ENCODE measurements around the gene BEND7. TPM values are rescaled to one million over a fixed set of nuclear protein-coding genes. Genes with fewer than 3 reads are reported as not detected.
A peak's percentile ranks its signal among the peaks of the same experiment; 100 is the strongest.

BEND7 gene
- total and polyA plus RNA-seq, 9 of the 15 experiments (the other 6 are each of a cell fraction or from before 2014, with no cell fraction given) = 1.3 to 11.4 (median 5.2) TPM

- Histone ChIP-seq H3K79me2 (ENCODE audit: control insufficient read depth, insufficient read depth, low read length) (no peaks in the 10 kb centered on the region), H3K4me1 (replicated peaks in 1 of 2; ENCODE audit: control insufficient read depth in 2 of 2, insufficient read depth in 2 of 2, low read length in 2 of 2) (peaks cover 0 to 12% of the 10 kb centered on the region in 2 experiments; a peak in 3 of 5 replicates), H3K9ac (ENCODE audit: insufficient read depth in 1 of 2, low read depth in 2 of 2, low read length in 2 of 2) (0 out of 4 replicates have a peak overlapping the region, but pooled peaks of 1 of the 2 experiments have one; percentile 2), H3K27me3 (ENCODE audit: control insufficient read depth in 2 of 2, insufficient read depth in 2 of 2, low read length in 2 of 2) (no peaks in the 10 kb centered on the region; a peak in 1 of 5 replicates), H4K20me1 (replicated peaks; ENCODE audit: control insufficient read depth, insufficient read depth, low read length) (no peaks in the 10 kb centered on the region), H3K36me3 (ENCODE audit: control insufficient read depth, insufficient read depth, low read length) (no peaks in the 10 kb centered on the region), H3K9me1 (ENCODE audit: control insufficient read depth, insufficient read depth, low read length) (no peaks in the 10 kb centered on the region), H2AFZ (ENCODE audit: low read depth, low read length) (peak overlapping the region; percentile 28; the same call in 1 of the 2 replicates), H3K4me2 (ENCODE audit: insufficient read depth, low read length) (no peak overlapping the region), H3K27ac (ENCODE audit: extremely low read depth, low read depth, low read length) (no peak overlapping the region), H3K9me3 (replicated peaks; ENCODE audit: control insufficient read depth, insufficient read depth, low read depth, low read length) (no peaks in the 10 kb centered on the region), H3K4me3 (no peak overlapping the region)
- in situ Hi-C loops (cut with MboI) = no loop called here
- no TSS peak for BruUV-seq (replicated peaks)
- CTCF ChIA-PET (ENCODE audit: low intra/inter-chr PET ratio) = no interaction called here
- peak; percentile 40 to 47 (median 43) for DNase-seq (ENCODE audit: extremely low read depth in 1 of 4, low spot score in 3 of 4)
- peak; percentile 73 for ATAC-seq
- POLR2A ChIA-PET = interaction anchor here (0.7 kb wide), 1 partner anchor 10 kb away, joined by 3 read pairs; no protein-coding TSS in a partner anchor
- FAIRE-seq = peak; percentile 60
- 16% methylated on average over 5 of the region's 5 CpGs for WGBS (ENCODE audit: insufficient coverage, low coverage, missing lambda C conversion rate)
- intact Hi-C loops (cut with micrococcal nuclease) = no loop called here
- TF ChIP-seq ELF2 (CRISPR knock-in tag; IDR thresholded peaks at IDR 0.05) (no peak), CAMTA2 (CRISPR knock-in tag; conservative IDR thresholded peaks at IDR 0.05) (no peak), FOXP4 (CRISPR knock-in tag; IDR thresholded peaks at IDR 0.05; ENCODE audit: borderline replicate concordance) (no peak), ARID1B (IDR thresholded peaks at IDR 0.05) (peak; percentile 28; the same call in 1 of the 2 replicates), TAF9B (IDR thresholded peaks at IDR 0.05; ENCODE audit: partially characterized antibody) (no peak), TGIF2 (CRISPR knock-in tag; IDR thresholded peaks at IDR 0.05) (no peak), BRD4 (IDR thresholded peaks at IDR 0.05) (no peak), ZNF277 (CRISPR knock-in tag; IDR thresholded peaks at IDR 0.05; ENCODE audit: borderline replicate concordance) (no peak), MECOM (CRISPR knock-in tag; IDR thresholded peaks at IDR 0.05) (no peak), ZNF212 (CRISPR knock-in tag; IDR thresholded peaks at IDR 0.05) (no peak), CSDE1 (IDR thresholded peaks at IDR 0.05) (no peak), EGR1 (conservative IDR thresholded peaks at IDR 0.05) (peak; percentile 95), CBFA2T3 (IDR thresholded peaks at IDR 0.05) (peak; percentile 56), KAT2B (IDR thresholded peaks at IDR 0.05; ENCODE audit: low read depth, low read length) (no peak), CBFA2T2 (conservative IDR thresholded peaks at IDR 0.05) (0 out of 2 replicates have a peak, but pooled peaks have one; percentile 13), EP300 (IDR thresholded peaks at IDR 0.05; ENCODE audit: low read length) (no peak), POLR3G (IDR thresholded peaks at IDR 0.05; ENCODE audit: extremely low read depth, insufficient read length, insufficient replicate concordance) (no peak), RCOR1 (IDR thresholded peaks at IDR 0.05; ENCODE audit: borderline replicate concordance in 1 of 2, low read depth in 2 of 2, low read length in 2 of 2) (no peak), ASH1L (IDR thresholded peaks at IDR 0.05; ENCODE audit: borderline replicate concordance, low read depth, partially characterized antibody) (no peak), STAT5A (IDR thresholded peaks at IDR 0.05; ENCODE audit: borderline replicate concordance, low read length) (no peak), ZNF133 (CRISPR knock-in tag; IDR thresholded peaks at IDR 0.05) (no peak), ZNF140 (CRISPR knock-in tag; IDR thresholded peaks at IDR 0.05) (no peak), CREM (IDR thresholded peaks at IDR 0.05; ENCODE audit: low read depth) (peak; percentile 52), STAT5B (CRISPR knock-in tag; IDR thresholded peaks at IDR 0.05) (no peak), NR3C1 (CRISPR knock-in tag; IDR thresholded peaks at IDR 0.05) (no peak)
Measured at GRCh38 chr10:13499150-13499549, 29.7 kb downstream of the BEND7 start.

Data from K562 (cell line).